Measurements from ENCODE around the gene RNASE12.

The RNASE12 gene

DNA sequence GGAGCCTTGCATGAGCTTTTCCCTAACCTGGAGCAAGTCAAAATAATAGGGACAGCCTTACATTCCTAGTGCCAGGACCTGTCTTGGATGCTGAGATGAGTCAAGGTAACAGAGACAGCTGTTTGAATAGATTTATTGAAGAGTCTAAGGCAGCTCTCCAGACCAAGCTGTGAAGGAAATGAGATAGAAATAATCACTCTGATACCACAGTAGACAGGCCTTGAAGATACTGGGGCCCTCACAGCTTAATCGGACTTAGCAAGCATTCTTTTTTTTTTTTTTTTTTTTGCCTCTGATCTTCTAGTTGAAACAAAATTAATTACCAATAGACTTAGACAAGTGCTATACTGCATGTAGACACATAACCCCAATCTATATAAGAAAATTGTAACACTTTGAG, 27.2 kb downstream of the RNASE12 start:
- no peaks in the 10 kb centered on the region for H3K79me2 ChIP-seq (ENCODE audit: low read length)
- no peaks in the 10 kb centered on the region for H3K4me1 ChIP-seq (ENCODE audit: low read length)
- TF ChIP-seq EZH2phosphoT487 (IDR thresholded peaks at IDR 0.05; ENCODE audit: low read length) (no peak), EZH2 (optimal IDR thresholded peaks at IDR 0.05; ENCODE audit: low read depth, low read length) (no peak)
- TF ChIP-seq, protein P1, sequence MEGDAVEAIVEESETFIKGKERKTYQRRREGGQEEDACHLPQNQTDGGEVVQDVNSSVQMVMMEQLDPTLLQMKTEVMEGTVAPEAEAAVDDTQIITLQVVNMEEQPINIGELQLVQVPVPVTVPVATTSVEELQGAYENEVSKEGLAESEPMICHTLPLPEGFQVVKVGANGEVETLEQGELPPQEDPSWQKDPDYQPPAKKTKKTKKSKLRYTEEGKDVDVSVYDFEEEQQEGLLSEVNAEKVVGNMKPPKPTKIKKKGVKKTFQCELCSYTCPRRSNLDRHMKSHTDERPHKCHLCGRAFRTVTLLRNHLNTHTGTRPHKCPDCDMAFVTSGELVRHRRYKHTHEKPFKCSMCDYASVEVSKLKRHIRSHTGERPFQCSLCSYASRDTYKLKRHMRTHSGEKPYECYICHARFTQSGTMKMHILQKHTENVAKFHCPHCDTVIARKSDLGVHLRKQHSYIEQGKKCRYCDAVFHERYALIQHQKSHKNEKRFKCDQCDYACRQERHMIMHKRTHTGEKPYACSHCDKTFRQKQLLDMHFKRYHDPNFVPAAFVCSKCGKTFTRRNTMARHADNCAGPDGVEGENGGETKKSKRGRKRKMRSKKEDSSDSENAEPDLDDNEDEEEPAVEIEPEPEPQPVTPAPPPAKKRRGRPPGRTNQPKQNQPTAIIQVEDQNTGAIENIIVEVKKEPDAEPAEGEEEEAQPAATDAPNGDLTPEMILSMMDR (IDR thresholded peaks at IDR 0.05; ENCODE audit: low read length), result no peak
- H3F3A ChIP-seq (ENCODE audit: insufficient read depth, low read length), result no peaks in the 10 kb centered on the region
- no peak overlapping the region for H3K27ac ChIP-seq (ENCODE audit: low read length)
- no peaks in the 10 kb centered on the region for H3K9me2 ChIP-seq (replicated peaks; ENCODE audit: insufficient read depth, low read length)
- H3K4me3 ChIP-seq (ENCODE audit: low read length), result no peak overlapping the region
- DNase-seq, result no peak
- H3K4me2 ChIP-seq (ENCODE audit: low read depth, low read length), result no peak overlapping the region
- H3K9me3 ChIP-seq (replicated peaks; ENCODE audit: insufficient read depth, low read length), result no peaks in the 10 kb centered on the region
- H3K27me3 ChIP-seq (replicated peaks; ENCODE audit: insufficient read depth, low read length), result no peaks in the 10 kb centered on the region
- no peaks in the 10 kb centered on the region for H4K20me1 ChIP-seq (ENCODE audit: insufficient read depth, low read length)
- no peaks in the 10 kb centered on the region for H3K36me3 ChIP-seq (replicated peaks; ENCODE audit: insufficient read depth, low read length)
- H3K9ac ChIP-seq (ENCODE audit: low read length), result no peak overlapping the region
- H2AFZ ChIP-seq (ENCODE audit: low read length), result no peak overlapping the region

DNA sequence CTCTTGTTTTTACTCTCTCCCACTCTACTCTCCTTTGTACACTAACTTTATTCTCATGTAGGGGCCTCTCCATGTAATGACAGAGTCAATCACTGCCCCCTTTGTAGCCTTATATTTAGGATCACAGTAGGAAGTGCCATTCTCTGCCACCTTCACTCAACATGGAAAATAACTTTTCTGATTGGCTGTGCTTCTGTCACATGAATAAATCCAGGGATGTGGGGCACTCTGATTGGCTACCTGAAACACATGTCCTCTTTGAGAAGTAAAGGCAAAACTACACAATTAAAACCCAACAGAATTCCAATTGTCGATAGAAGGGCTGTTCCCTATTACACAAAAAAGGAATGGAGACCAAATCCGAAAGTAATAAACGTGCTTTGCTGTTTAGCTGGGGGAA, 30.2 kb downstream of the RNASE12 start, which contains the start of gene RNASE9:
Gene RNASE9 (minus strand): TSS at position 87 of the 400 bp plus-strand sequence.
- TF ChIP-seq EZH2phosphoT487 (IDR thresholded peaks at IDR 0.05; ENCODE audit: low read length), result no peak
- no peak for TF ChIP-seq EZH2 (optimal IDR thresholded peaks at IDR 0.05; ENCODE audit: low read depth, low read length)
- TF ChIP-seq, protein P1 (IDR thresholded peaks at IDR 0.05; ENCODE audit: low read length), result no peak
- Histone ChIP-seq H2AFZ (ENCODE audit: low read length) (no peak within 1 kb of the TSS), H3K4me1 (ENCODE audit: low read length) (no peaks in the 10 kb centered on the region), H3F3A (ENCODE audit: insufficient read depth, low read length) (no peaks in the 10 kb centered on the region), H3K4me2 (ENCODE audit: low read depth, low read length) (no peak within 1 kb of the TSS), H3K4me3 (ENCODE audit: low read length) (no peak within 1 kb of the TSS), H3K36me3 (replicated peaks; ENCODE audit: insufficient read depth, low read length) (no peaks in the 10 kb centered on the region), H3K27me3 (replicated peaks; ENCODE audit: insufficient read depth, low read length) (no peaks in the 10 kb centered on the region), H3K9me2 (replicated peaks; ENCODE audit: insufficient read depth, low read length) (no peaks in the 10 kb centered on the region), H3K9me3 (replicated peaks; ENCODE audit: insufficient read depth, low read length) (no peaks in the 10 kb centered on the region), H4K20me1 (ENCODE audit: insufficient read depth, low read length) (no peaks in the 10 kb centered on the region), H3K27ac (ENCODE audit: low read length) (no peak within 1 kb of the TSS), H3K79me2 (ENCODE audit: low read length) (no peaks in the 10 kb centered on the region), H3K9ac (ENCODE audit: low read length) (no peak within 1 kb of the TSS)
- no peak for DNase-seq

DNA sequence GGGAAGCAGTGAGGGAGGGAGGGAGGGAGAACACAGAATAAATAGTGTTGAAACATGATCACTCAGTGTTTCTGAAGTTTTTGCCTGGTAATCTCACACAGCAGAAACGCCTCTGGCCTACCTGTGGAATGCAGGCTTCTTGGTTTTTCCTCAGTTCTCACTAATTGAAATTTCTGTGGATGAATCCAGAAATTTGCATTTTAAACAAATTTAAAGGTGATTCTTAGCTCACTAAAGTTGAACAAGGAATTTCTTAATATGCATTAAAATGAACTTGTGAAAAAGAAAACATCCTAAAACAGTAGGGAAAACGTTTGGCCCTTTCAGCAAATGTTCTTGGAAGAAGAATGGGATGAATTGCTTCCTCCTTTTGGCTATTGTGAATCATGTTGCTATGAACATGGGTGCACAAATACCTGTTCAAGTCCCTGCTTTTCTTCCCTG, 31.7 kb downstream of the RNASE12 start:
- Histone ChIP-seq H3K9me2 (replicated peaks; ENCODE audit: insufficient read depth, low read length) (no peaks in the 10 kb centered on the region), H3K9me3 (replicated peaks; ENCODE audit: insufficient read depth, low read length) (no peaks in the 10 kb centered on the region), H3F3A (ENCODE audit: insufficient read depth, low read length) (no peaks in the 10 kb centered on the region), H4K20me1 (ENCODE audit: insufficient read depth, low read length) (no peaks in the 10 kb centered on the region), H3K27ac (ENCODE audit: low read length) (no peak overlapping the region), H3K79me2 (ENCODE audit: low read length) (no peaks in the 10 kb centered on the region), H3K4me1 (ENCODE audit: low read length) (no peaks in the 10 kb centered on the region), H2AFZ (ENCODE audit: low read length) (no peak overlapping the region), H3K4me2 (ENCODE audit: low read depth, low read length) (no peak overlapping the region), H3K9ac (ENCODE audit: low read length) (no peak overlapping the region), H3K27me3 (replicated peaks; ENCODE audit: insufficient read depth, low read length) (no peaks in the 10 kb centered on the region), H3K4me3 (ENCODE audit: low read length) (no peak overlapping the region), H3K36me3 (replicated peaks; ENCODE audit: insufficient read depth, low read length) (no peaks in the 10 kb centered on the region)
- no peak for DNase-seq
- TF ChIP-seq, protein P1 (IDR thresholded peaks at IDR 0.05; ENCODE audit: low read length), result no peak
- TF ChIP-seq EZH2phosphoT487 (IDR thresholded peaks at IDR 0.05; ENCODE audit: low read length) (no peak), EZH2 (optimal IDR thresholded peaks at IDR 0.05; ENCODE audit: low read depth, low read length) (no peak)
